CD4-positive, alpha-beta T cell (primary cell): Measurements from ENCODE around the gene NLK. TPM values are rescaled to one million over a fixed set of nuclear protein-coding genes. Genes with fewer than 3 reads are reported as not detected.
"Not testable (repeated sequence)": the region's sequence is repeated elsewhere in the genome, so short reads cannot be mapped to it uniquely, and the experiment has no call there.

Experiments used
- ATAC-seq: fragments of 200-7000 bp; cut with Tn5 transposase; one replicate; pipeline ENCODE4 v1.10.0; 2022; ENCODE audit warnings: mild to moderate bottlenecking; ENCODE audit not compliant: poor library complexity
- CTCF ChIA-PET: fragments of 350-600 bp; sonication (Branson Sonifier 250); formaldehyde crosslinking; loops from one replicate; lab custom pipeline; 2021; ENCODE audit warnings: antibody characterized with exemption, inconsistent platforms; lab: Charles Lee
- POLR2A ChIA-PET: fragments of 350-600 bp; sonication (Branson Sonifier 250); formaldehyde crosslinking; loops from one replicate; lab custom pipeline; 2021; ENCODE audit warnings: antibody characterized with exemption, inconsistent platforms; lab: Charles Lee
- DNase-seq, 14 experiments: peaks; one replicate each; pipeline ENCODE4 v3.0.0-alpha.2; 2013 to 2020; ENCODE audit warnings: mixed read lengths in 2 of 14
- H3K27ac ChIP-seq, 2 donors: one replicate each; pipeline versions ENCODE4 v1.5.1 to v1.7.0; 2013; ENCODE audit warnings: low read length in 2 of 2, low read depth in 1 of 2, mild to moderate bottlenecking in 1 of 2
- H3K27me3 ChIP-seq, 2 experiments: 1 replicate in 1 of 2; 2 replicates in 1 of 2; pipeline versions ENCODE4 v1.6.1 to v1.7.0; 2013; ENCODE audit warnings: low read length in 2 of 2, control low read depth in 1 of 2, mild to moderate bottlenecking in 1 of 2, moderate library complexity in 1 of 2; ENCODE audit not compliant: insufficient read depth in 2 of 2, control insufficient read depth in 1 of 2
- H3K36me3 ChIP-seq: one replicate; pipeline ENCODE4 v1.6.1; 2013; ENCODE audit warnings: low read length, control low read depth; ENCODE audit not compliant: insufficient read depth
- H3K4me1 ChIP-seq: one replicate; pipeline ENCODE4 v1.6.1; 2013; ENCODE audit warnings: low read length, control low read depth; ENCODE audit not compliant: insufficient read depth
- H3K4me3 ChIP-seq: one replicate; pipeline ENCODE4 v1.5.1; 2013; ENCODE audit warnings: mild to moderate bottlenecking, low read length, moderate library complexity
- H3K9me3 ChIP-seq, 2 experiments: 1 replicate in 1 of 2; 2 replicates in 1 of 2; pipeline versions ENCODE4 v1.6.1 to v1.7.0; 2013; ENCODE audit warnings: low read length in 2 of 2, mild to moderate bottlenecking in 2 of 2, control low read depth in 1 of 2, moderate library complexity in 1 of 2; ENCODE audit not compliant: control insufficient read depth in 1 of 2, insufficient read depth in 1 of 2
- H3K27ac Mint-ChIP-seq: one replicate; pipeline ENCODE4 v1.8.0; 2020; ENCODE audit warnings: mixed read lengths
- H3K27me3 Mint-ChIP-seq: one replicate; pipeline ENCODE4 v1.8.0; 2021; ENCODE audit warnings: mixed read lengths
- H3K36me3 Mint-ChIP-seq: one replicate; pipeline ENCODE4 v1.8.0; 2021; ENCODE audit warnings: low read depth, mixed read lengths
- H3K4me1 Mint-ChIP-seq: one replicate; pipeline ENCODE4 v1.8.0; 2021; ENCODE audit warnings: low read depth, mixed read lengths
- H3K4me3 Mint-ChIP-seq: one replicate; pipeline ENCODE4 v1.8.0; 2020; ENCODE audit warnings: mild to moderate bottlenecking, mixed read lengths
- H3K9me3 Mint-ChIP-seq: one replicate; pipeline ENCODE4 v1.8.0; 2020; ENCODE audit warnings: mixed read lengths
- CTCF ChIP-seq: fragments of 200-600 bp; IDR thresholded peaks from one replicate; pipeline ENCODE4 v1.8.0; 2022; ENCODE audit warnings: antibody characterized with exemption, mild to moderate bottlenecking
- intact Hi-C, 2 experiments: fragments of 100-400 bp; cut with DNase I in 1 of 2; cut with micrococcal nuclease in 1 of 2; formaldehyde crosslinking; loops; one replicate each; pipeline versions ENCODE4 v1.15.1 to v1.9.0; 2023 to 2025; cut with DNase I, micrococcal nuclease
- total RNA-seq, 174 experiments: library from RNA in 2 of 174; stranded (reverse) in 2 of 174; gene quantifications; one replicate each; pipeline ENCODE4 v1.2.3 and lab custom pipeline; 2021 to 2026

Gene NLK
- total RNA-seq, 2 experiments from 2014 or later = 6.8 to 7.7 TPM

- intact Hi-C loops = no loop called here
- ATAC-seq (no peak), DNase-seq (no peak)
- no peak overlapping the region for H3K27ac Mint-ChIP-seq
- no peak overlapping the region for H3K4me3 Mint-ChIP-seq
- H3K4me1 ChIP-seq = peaks cover 8% of the 10 kb centered on the region
- no peaks in the 10 kb centered on the region for H3K36me3 ChIP-seq
- no peak overlapping the region for H3K4me3 ChIP-seq
- peaks cover 8% of the 10 kb centered on the region for H3K9me3 Mint-ChIP-seq
- peaks cover 16% of the 10 kb centered on the region for H3K36me3 Mint-ChIP-seq
- H3K4me1 Mint-ChIP-seq = peaks cover 71% of the 10 kb centered on the region
- H3K27me3 ChIP-seq = no peaks in the 10 kb centered on the region
- H3K9me3 ChIP-seq = peaks cover 0 to 5% of the 10 kb centered on the region in 2 experiments
- no peak overlapping the region for H3K27ac ChIP-seq
- ChIA-PET POLR2A (interaction anchor here (0.8 kb wide), 1 partner anchor 33 kb away, joined by 3 read pairs; no protein-coding TSS in a partner anchor), CTCF (no interaction called here)
- TF ChIP-seq CTCF = no peak
- H3K27me3 Mint-ChIP-seq = no peaks in the 10 kb centered on the region
Observed at GRCh38 chr17:28074010-28074409, 31.5 kb downstream of the NLK start.

GRCh38 chr17:28076144-28076543 lies 33.7 kb downstream of the NLK start:
- no peak for TF ChIP-seq CTCF
- H3K9me3 ChIP-seq = no peaks in the 10 kb centered on the region
- CTCF ChIA-PET = no interaction called here
- H3K4me1 ChIP-seq = peaks cover 8% of the 10 kb centered on the region
- H3K27ac ChIP-seq = no peak overlapping the region
- intact Hi-C loops = no loop called here
- Mint-ChIP-seq H3K36me3 (peaks cover 10% of the 10 kb centered on the region), H3K4me3 (no peak overlapping the region), H3K4me1 (peaks cover 82% of the 10 kb centered on the region), H3K27ac (no peak overlapping the region), H3K27me3 (no peaks in the 10 kb centered on the region), H3K9me3 (peaks cover 5% of the 10 kb centered on the region)
- no peaks in the 10 kb centered on the region for H3K27me3 ChIP-seq
- no peaks in the 10 kb centered on the region for H3K36me3 ChIP-seq
- DNase-seq (peak in 4 of 14 experiments; percentile 16 to 23 (median 18)), ATAC-seq (no peak)
- H3K4me3 ChIP-seq = no peak overlapping the region
- POLR2A ChIA-PET = interaction anchor here (0.7 to 1.7 kb wide), 5 partner anchors 12 to 35 kb away, joined by 3 to 9 read pairs (median 4); no protein-coding TSS in a partner anchor

- H3K4me3 Mint-ChIP-seq, H3K27me3 ChIP-seq, POLR2A ChIA-PET, CTCF ChIA-PET, H3K36me3 Mint-ChIP-seq, H3K27ac Mint-ChIP-seq, H3K4me1 ChIP-seq, H3K27ac ChIP-seq, H3K9me3 Mint-ChIP-seq, H3K36me3 ChIP-seq, H3K27me3 Mint-ChIP-seq, intact Hi-C loops, H3K9me3 ChIP-seq, H3K4me3 ChIP-seq, DNase-seq, ATAC-seq: not testable (repeated sequence)
- H3K4me1 Mint-ChIP-seq = peaks cover 82% of the 10 kb centered on the region
Observed at GRCh38 chr17:28077140-28077539, 34.7 kb downstream of the NLK start.
